H9 (cell line): Measurements from ENCODE around the gene MB21D2. TPM values are rescaled to one million over a fixed set of nuclear protein-coding genes. Genes with fewer than 3 reads are reported as not detected.

Experiments
- DNase-seq: peaks from one replicate; pipeline ENCODE4 v3.0.0-alpha.2; 2017
- H2AFZ ChIP-seq: one replicate; pipeline ENCODE4 v1.6.1; 2013; ENCODE audit warnings: mild to moderate bottlenecking, low read length, control low read depth, moderate library complexity
- H2AK5ac ChIP-seq: 2 replicates; pipeline ENCODE4 v1.6.1; 2013; ENCODE audit warnings: low read length, control low read depth, mixed read lengths; ENCODE audit not compliant: insufficient read length
- H2BK120ac ChIP-seq: one replicate; pipeline ENCODE4 v1.6.1; 2013; ENCODE audit warnings: low read depth, mild to moderate bottlenecking, low read length, control low read depth, inconsistent platforms; ENCODE audit not compliant: poor library complexity, severe bottlenecking
- H2BK12ac ChIP-seq: 2 replicates; pipeline ENCODE4 v1.6.1; 2013; ENCODE audit warnings: low read length, control low read depth, mixed read lengths, low read depth; ENCODE audit not compliant: insufficient read length
- H2BK15ac ChIP-seq: 2 replicates; pipeline ENCODE4 v1.6.1; 2013; ENCODE audit warnings: low read depth, low read length, control low read depth
- H2BK20ac ChIP-seq: one replicate; pipeline ENCODE4 v1.6.1; 2013; ENCODE audit warnings: low read depth, mild to moderate bottlenecking, low read length, control low read depth, inconsistent platforms; ENCODE audit not compliant: poor library complexity, severe bottlenecking
- H2BK5ac ChIP-seq: 2 replicates; pipeline ENCODE4 v1.6.1; 2013; ENCODE audit warnings: low read length, control low read depth, mixed read lengths; ENCODE audit not compliant: insufficient read length
- H3K14ac ChIP-seq: 2 replicates; pipeline ENCODE4 v1.6.1; 2013; ENCODE audit warnings: low read length, control low read depth; ENCODE audit not compliant: insufficient read depth
- H3K18ac ChIP-seq: 2 replicates; pipeline ENCODE4 v1.6.1; 2013; ENCODE audit warnings: low read depth, mild to moderate bottlenecking, mixed read lengths, low read length, control low read depth; ENCODE audit not compliant: insufficient read length
- H3K23ac ChIP-seq: 2 replicates; pipeline ENCODE4 v1.6.1; 2013; ENCODE audit warnings: low read length, control low read depth, mixed read lengths, low read depth; ENCODE audit not compliant: insufficient read length
- H3K23me2 ChIP-seq: 2 replicates; pipeline ENCODE4 v1.6.1; 2013; ENCODE audit warnings: low read depth, mild to moderate bottlenecking, mixed read lengths, low read length, control low read depth; ENCODE audit not compliant: insufficient read length, poor library complexity, severe bottlenecking
- H3K27ac ChIP-seq: 2 replicates; pipeline ENCODE4 v1.5.1; 2013; ENCODE audit warnings: low read length, control low read depth, mixed read lengths, low read depth; ENCODE audit not compliant: insufficient read length
- H3K27me3 ChIP-seq: 2 replicates; pipeline ENCODE4 v1.6.1; 2013; ENCODE audit warnings: low read length, control low read depth, inconsistent platforms; ENCODE audit not compliant: insufficient read depth
- H3K4ac ChIP-seq: 2 replicates; pipeline ENCODE4 v1.6.1; 2013; ENCODE audit warnings: low read depth, mild to moderate bottlenecking, control low read depth, inconsistent platforms, low read length, moderate library complexity
- H3K4me1 ChIP-seq: 2 replicates; pipeline ENCODE4 v1.6.1; 2013; ENCODE audit warnings: low read length, control low read depth, inconsistent platforms; ENCODE audit not compliant: insufficient read depth
- H3K4me2 ChIP-seq: 2 replicates; pipeline ENCODE4 v1.6.1; 2013; ENCODE audit warnings: low read length, control low read depth, mixed read lengths; ENCODE audit not compliant: insufficient read length, insufficient read depth
- H3K56ac ChIP-seq: 2 replicates; pipeline ENCODE4 v1.6.1; 2013; ENCODE audit warnings: low read depth, mild to moderate bottlenecking, mixed read lengths, low read length, control low read depth; ENCODE audit not compliant: insufficient read length
- H3K79me1 ChIP-seq: 2 replicates; pipeline ENCODE4 v1.6.1; 2013; ENCODE audit warnings: low read depth, mild to moderate bottlenecking, moderate library complexity, low read length, control low read depth, inconsistent platforms; ENCODE audit not compliant: insufficient read depth, poor library complexity, severe bottlenecking
- H3K79me2 ChIP-seq: 2 replicates; pipeline ENCODE4 v1.6.1; 2013; ENCODE audit warnings: low read length, control low read depth, inconsistent platforms; ENCODE audit not compliant: insufficient read depth
- H3K9ac ChIP-seq: 2 replicates; pipeline ENCODE4 v1.6.1; 2013; ENCODE audit warnings: low read length, control low read depth, mixed read lengths; ENCODE audit not compliant: insufficient read length; ENCODE audit errors: extremely low read depth
- H3K9me3 ChIP-seq: one replicate; pipeline ENCODE4 v1.6.1; 2013; ENCODE audit warnings: low read depth, low read length, inconsistent platforms; ENCODE audit not compliant: control insufficient read depth
- H3T11ph ChIP-seq: one replicate; pipeline ENCODE4 v1.6.1; 2013; ENCODE audit warnings: mild to moderate bottlenecking, low read length, control low read depth, inconsistent platforms
- H4K20me1 ChIP-seq: one replicate; pipeline ENCODE4 v1.6.1; 2013; ENCODE audit not compliant: control insufficient read depth, insufficient read length, insufficient read depth
- H4K5ac ChIP-seq: 2 replicates; pipeline ENCODE4 v1.6.1; 2013; ENCODE audit warnings: low read depth, mild to moderate bottlenecking, mixed read lengths, low read length, control low read depth; ENCODE audit not compliant: insufficient read length
- H4K8ac ChIP-seq: replicated peaks from 2 replicates; pipeline ENCODE4 v1.6.1; 2013; ENCODE audit warnings: low read length, control low read depth, mixed read lengths, low read depth; ENCODE audit not compliant: insufficient read length
- H4K91ac ChIP-seq: 2 replicates; pipeline ENCODE4 v1.6.1; 2013; ENCODE audit warnings: low read depth, mild to moderate bottlenecking, moderate library complexity, mixed read lengths, low read length, control low read depth; ENCODE audit not compliant: insufficient read length
- H3K27ac Mint-ChIP-seq, 3 experiments: 2 replicates in 2 of 3; 3 replicates in 1 of 3; pipeline ENCODE4 v1.8.0; 2020 to 2021; ENCODE audit warnings: mixed read lengths in 3 of 3, mild to moderate bottlenecking in 1 of 3, moderate library complexity in 1 of 3
- H3K27me3 Mint-ChIP-seq: 2 replicates; pipeline ENCODE4 v1.8.0; 2021; ENCODE audit warnings: low read depth, mild to moderate bottlenecking, moderate library complexity, mixed read lengths
- H3K36me3 Mint-ChIP-seq, 3 experiments: 2 replicates in 2 of 3; 3 replicates in 1 of 3; pipeline ENCODE4 v1.8.0; 2020 to 2021; ENCODE audit warnings: low read depth in 3 of 3, mixed read lengths in 3 of 3; ENCODE audit not compliant: insufficient read depth in 1 of 3
- H3K4me1 Mint-ChIP-seq, 2 experiments: 2 replicates each; pipeline ENCODE4 v1.8.0; 2020; ENCODE audit warnings: mixed read lengths in 2 of 2
- H3K4me3 Mint-ChIP-seq, 2 experiments: 2 replicates in 1 of 2; 3 replicates in 1 of 2; pipeline ENCODE4 v1.8.0; 2020 to 2021; ENCODE audit warnings: mild to moderate bottlenecking in 2 of 2, mixed read lengths in 2 of 2, moderate library complexity in 1 of 2
- H3K9me3 Mint-ChIP-seq, 2 experiments: 2 replicates in 1 of 2; 3 replicates in 1 of 2; pipeline ENCODE4 v1.8.0; 2020; ENCODE audit warnings: mild to moderate bottlenecking in 2 of 2, mixed read lengths in 2 of 2, moderate library complexity in 1 of 2
- WGBS: extraction: QIAGEN DNeasy Blood & Tissue Kit; methylation state at CpG from one replicate; pipeline ENCODE4 v1.1.7; 2013; ENCODE audit warnings: missing lambda C conversion rate, low lambda C conversion rate, mixed read lengths; ENCODE audit not compliant: insufficient read length; ENCODE audit errors: extremely low coverage; 5-methylcytosine and 5-hydroxymethylcytosine counted together
- total RNA-seq: library from RNA; stranded (reverse); gene quantifications from 2 replicates; pipeline ENCODE4 v1.2.1, GENCODE V29; 2021
- TF ChIP-seq, protein P1 (sequence below): fragments of 200-600 bp; sonication (generic); conservative IDR thresholded peaks from 3 replicates; pipeline ENCODE4 v1.8.0; 2021; ENCODE audit warnings: antibody characterized with exemption, mild to moderate bottlenecking

Gene MB21D2
- total RNA-seq, 1 experiment from 2014 or later: 19.1 TPM

DNA sequence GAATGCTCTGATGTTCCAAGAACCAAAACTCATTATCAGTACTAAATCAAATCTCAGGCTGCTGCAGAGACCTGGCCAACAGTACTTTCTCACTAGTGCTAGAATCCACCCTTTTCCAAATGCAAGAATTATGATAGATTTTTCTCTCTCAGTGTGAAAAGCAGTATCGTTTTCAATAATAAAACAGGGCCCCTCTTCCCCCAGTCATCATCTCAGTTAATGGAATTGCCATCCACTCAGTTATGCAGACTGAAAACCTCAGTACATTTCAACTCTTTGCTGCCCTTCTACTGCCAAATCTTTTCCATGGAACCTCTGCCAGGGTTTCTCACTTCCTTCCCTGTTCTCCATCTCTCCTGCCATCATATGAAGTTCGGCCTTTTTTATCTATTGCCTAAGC is 117.9 kb downstream of the MB21D2 start:
- H3K4me1 Mint-ChIP-seq: peaks cover 4 to 5% of the 10 kb centered on the region in 2 experiments; a peak in 2 of 4 replicates
- H2BK5ac ChIP-seq: no peak overlapping the region
- H3K4me1 ChIP-seq: no peaks in the 10 kb centered on the region
- H3K79me2 ChIP-seq: no peaks in the 10 kb centered on the region; the same call in 1 of the 2 replicates
- no peaks in the 10 kb centered on the region for H3K9me3 Mint-ChIP-seq
- no peak overlapping the region for H3K27ac ChIP-seq
- no peak overlapping the region for H3K4ac ChIP-seq
- no peak overlapping the region for H3K27ac Mint-ChIP-seq
- TF ChIP-seq, protein P1, sequence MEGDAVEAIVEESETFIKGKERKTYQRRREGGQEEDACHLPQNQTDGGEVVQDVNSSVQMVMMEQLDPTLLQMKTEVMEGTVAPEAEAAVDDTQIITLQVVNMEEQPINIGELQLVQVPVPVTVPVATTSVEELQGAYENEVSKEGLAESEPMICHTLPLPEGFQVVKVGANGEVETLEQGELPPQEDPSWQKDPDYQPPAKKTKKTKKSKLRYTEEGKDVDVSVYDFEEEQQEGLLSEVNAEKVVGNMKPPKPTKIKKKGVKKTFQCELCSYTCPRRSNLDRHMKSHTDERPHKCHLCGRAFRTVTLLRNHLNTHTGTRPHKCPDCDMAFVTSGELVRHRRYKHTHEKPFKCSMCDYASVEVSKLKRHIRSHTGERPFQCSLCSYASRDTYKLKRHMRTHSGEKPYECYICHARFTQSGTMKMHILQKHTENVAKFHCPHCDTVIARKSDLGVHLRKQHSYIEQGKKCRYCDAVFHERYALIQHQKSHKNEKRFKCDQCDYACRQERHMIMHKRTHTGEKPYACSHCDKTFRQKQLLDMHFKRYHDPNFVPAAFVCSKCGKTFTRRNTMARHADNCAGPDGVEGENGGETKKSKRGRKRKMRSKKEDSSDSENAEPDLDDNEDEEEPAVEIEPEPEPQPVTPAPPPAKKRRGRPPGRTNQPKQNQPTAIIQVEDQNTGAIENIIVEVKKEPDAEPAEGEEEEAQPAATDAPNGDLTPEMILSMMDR: no peak
- no peak overlapping the region for H3K4me2 ChIP-seq
- no peak overlapping the region for H3K18ac ChIP-seq
- no peak overlapping the region for H3K9ac ChIP-seq
- no peak overlapping the region for H2AK5ac ChIP-seq
- no peak overlapping the region for H2BK15ac ChIP-seq
- H2AFZ ChIP-seq: no peak overlapping the region
- no peak overlapping the region for H2BK120ac ChIP-seq
- no peak overlapping the region for H4K91ac ChIP-seq
- H2BK20ac ChIP-seq: no peak overlapping the region
- no peaks in the 10 kb centered on the region for H3K23me2 ChIP-seq
- H3K9me3 ChIP-seq: no peaks in the 10 kb centered on the region
- no peak overlapping the region for H3K4me3 Mint-ChIP-seq
- H3K23ac ChIP-seq: no peak overlapping the region
- no peak overlapping the region for H3K14ac ChIP-seq
- H3K36me3 Mint-ChIP-seq: peaks cover 4 to 22% (median 12%) of the 10 kb centered on the region in 3 experiments; a peak in 6 of 7 replicates
- WGBS: no CpG with 5 or more reads among the region's 2 CpGs
- H3K79me1 ChIP-seq: no peaks in the 10 kb centered on the region
- H2BK12ac ChIP-seq: no peak overlapping the region
- no peak overlapping the region for H3K56ac ChIP-seq
- no peak overlapping the region for H3T11ph ChIP-seq
- H3K27me3 ChIP-seq: no peaks in the 10 kb centered on the region
- no peaks in the 10 kb centered on the region for H3K27me3 Mint-ChIP-seq
- no peak overlapping the region for H4K5ac ChIP-seq
- no peak for DNase-seq
- H4K8ac ChIP-seq: no peak overlapping the region
- no peaks in the 10 kb centered on the region for H4K20me1 ChIP-seq
